Activated T-helper 1 cell treated with anti-CD3 and anti-CD28 coated beads, Interleukin-12 subunit alpha, Interleukin-12 subunit beta, Interleukin-2, Interleukin-4 antibody, amounts not matched to agents 30 ng/mL and 10 ng/mL and 1 ng/mL, durations not matched to agents 14 hours and 24 hours and 36 hours (primary cell): Measurements from ENCODE around the gene OSM. TPM values are rescaled to one million over a fixed set of nuclear protein-coding genes. Genes with fewer than 3 reads are reported as not detected.
"Not testable (repeated sequence)": the region's sequence is repeated elsewhere in the genome, so short reads cannot be mapped to it uniquely, and the experiment has no call there.

Source experiments
- DNase-seq: peaks from one replicate; pipeline ENCODE4 v3.0.0; 2021; ENCODE audit warnings: low spot score
- H3K27ac Mint-ChIP-seq: one replicate; pipeline ENCODE4 v1.8.0; 2021; ENCODE audit warnings: mild to moderate bottlenecking, mixed read lengths
- H3K27me3 Mint-ChIP-seq: one replicate; pipeline ENCODE4 v1.8.0; 2022; ENCODE audit warnings: mild to moderate bottlenecking, moderate library complexity, mixed read lengths; ENCODE audit not compliant: insufficient read depth
- H3K36me3 Mint-ChIP-seq: one replicate; pipeline ENCODE4 v1.8.0; 2021; ENCODE audit warnings: low read depth, mixed read lengths
- H3K4me1 Mint-ChIP-seq: one replicate; pipeline ENCODE4 v1.8.0; 2021; ENCODE audit warnings: low read depth, mixed read lengths
- H3K4me3 Mint-ChIP-seq: one replicate; pipeline ENCODE4 v1.8.0; 2021; ENCODE audit warnings: mild to moderate bottlenecking, moderate library complexity, mixed read lengths
- H3K9me3 Mint-ChIP-seq: one replicate; pipeline ENCODE4 v1.8.0; 2021; ENCODE audit warnings: mixed read lengths
- intact Hi-C: fragments of 100-400 bp; cut with micrococcal nuclease; formaldehyde crosslinking; loops from one replicate; pipeline ENCODE4 v1.15.1; 2024
- total RNA-seq: library from RNA; stranded (reverse); gene quantifications from 2 replicates; pipeline ENCODE4 v1.2.3, GENCODE V29; 2022

The OSM gene
- total RNA-seq, 1 donor from 2014 or later: 78.3 TPM

- no peaks in the 10 kb centered on the region for H3K27me3 Mint-ChIP-seq
- no peaks in the 10 kb centered on the region for H3K9me3 Mint-ChIP-seq
- H3K27ac Mint-ChIP-seq: peak overlapping the region; percentile 75
- H3K4me3 Mint-ChIP-seq: peak overlapping the region; percentile 76
- H3K36me3 Mint-ChIP-seq: peaks cover 53% of the 10 kb centered on the region
- DNase-seq: no peak
- H3K4me1 Mint-ChIP-seq: peaks cover 65% of the 10 kb centered on the region
- intact Hi-C loops: no loop called here
Measured at GRCh38 chr22:30240541-30241417, 25.9 kb downstream of the OSM start.

GRCh38 chr22:30239488-30240405 is 26.9 kb downstream of the OSM start:
- Mint-ChIP-seq H3K27ac (no peak overlapping the region), H3K9me3 (no peaks in the 10 kb centered on the region), H3K4me1 (peaks cover 55% of the 10 kb centered on the region), H3K4me3 (no peak overlapping the region), H3K27me3 (no peaks in the 10 kb centered on the region), H3K36me3 (peaks cover 44% of the 10 kb centered on the region)
- no peak for DNase-seq
- intact Hi-C loops: no loop called here

- peaks cover 35% of the 10 kb centered on the region for H3K36me3 Mint-ChIP-seq
- H3K4me3 Mint-ChIP-seq: no peak overlapping the region
- H3K9me3 Mint-ChIP-seq: no peaks in the 10 kb centered on the region
- peak overlapping the region; percentile 65 for H3K27ac Mint-ChIP-seq
- DNase-seq: no peak
- peaks cover 46% of the 10 kb centered on the region for H3K4me1 Mint-ChIP-seq
- no peaks in the 10 kb centered on the region for H3K27me3 Mint-ChIP-seq
- intact Hi-C loops: no loop called here
Measured at GRCh38 chr22:30238661-30239487, 27.8 kb downstream of the OSM start.

GRCh38 chr22:30238136-30238535 is 28.5 kb downstream of the OSM start:
- H3K9me3 Mint-ChIP-seq: no peaks in the 10 kb centered on the region
- no peak overlapping the region for H3K4me3 Mint-ChIP-seq
- intact Hi-C loops: no loop called here
- peaks cover 29% of the 10 kb centered on the region for H3K36me3 Mint-ChIP-seq
- H3K4me1 Mint-ChIP-seq: peaks cover 39% of the 10 kb centered on the region
- H3K27me3 Mint-ChIP-seq: no peaks in the 10 kb centered on the region
- peak overlapping the region; percentile 65 for H3K27ac Mint-ChIP-seq
- DNase-seq: no peak

DNA sequence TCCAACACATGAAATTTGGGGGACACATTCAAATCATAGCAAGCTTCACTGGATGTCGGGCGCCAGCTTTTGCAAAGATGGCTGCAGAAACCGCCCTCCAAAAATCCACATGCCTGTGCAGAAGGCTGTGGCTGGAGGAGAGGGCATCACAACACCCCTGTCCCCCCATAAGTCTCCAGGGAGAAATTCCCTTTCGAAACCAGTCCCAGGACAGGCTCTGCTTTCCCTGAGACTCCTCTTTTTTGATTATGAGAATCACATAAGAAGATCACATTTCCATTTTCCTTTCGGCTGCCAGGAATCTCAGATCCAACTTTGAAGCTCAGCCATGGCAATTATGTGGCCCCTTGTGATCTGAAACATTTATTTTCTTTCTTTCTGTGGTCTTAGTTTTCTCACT is 29.8 kb downstream of the OSM start:
- Mint-ChIP-seq H3K9me3 (no peaks in the 10 kb centered on the region), H3K27me3 (no peaks in the 10 kb centered on the region), H3K36me3 (peaks cover 19% of the 10 kb centered on the region), H3K27ac (no peak overlapping the region), H3K4me3 (no peak overlapping the region), H3K4me1 (peaks cover 32% of the 10 kb centered on the region)
- no peak for DNase-seq
- intact Hi-C loops: no loop called here

DNA sequence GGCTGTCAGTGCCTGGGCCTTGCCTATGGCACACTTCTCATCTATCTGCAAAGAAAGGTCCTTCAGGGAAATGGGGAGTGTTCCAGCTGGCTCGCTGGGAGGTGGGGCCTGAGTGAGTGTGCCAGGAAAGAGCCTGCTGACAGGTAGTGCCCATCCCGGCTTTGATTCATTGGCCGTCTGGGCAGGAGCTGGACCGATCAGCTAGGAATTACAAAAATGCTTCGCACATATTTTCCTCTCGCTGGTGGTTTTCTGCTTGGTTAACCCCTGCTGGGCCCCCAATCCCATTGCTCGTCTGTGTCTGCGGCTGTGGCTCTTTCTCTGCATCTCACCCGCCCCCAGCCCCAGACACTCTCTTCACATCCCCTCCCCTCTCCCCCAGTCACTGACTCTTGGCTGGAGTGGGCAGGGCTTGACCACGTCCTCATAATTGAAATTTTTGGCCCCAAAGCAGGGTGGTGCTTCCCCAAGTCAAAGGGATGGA is 30.9 kb downstream of the OSM start:
- no peak for DNase-seq
- Mint-ChIP-seq H3K27ac (no peak overlapping the region), H3K9me3 (no peaks in the 10 kb centered on the region), H3K4me1 (peaks cover 28% of the 10 kb centered on the region), H3K4me3 (no peak overlapping the region), H3K27me3 (no peaks in the 10 kb centered on the region), H3K36me3 (peaks cover 10% of the 10 kb centered on the region)
- intact Hi-C loops: no loop called here

GRCh38 chr22:30234786-30235470 is 31.7 kb downstream of the OSM start:
- intact Hi-C loops: no loop called here
- Mint-ChIP-seq H3K4me1 (peaks cover 25% of the 10 kb centered on the region), H3K9me3 (no peaks in the 10 kb centered on the region), H3K4me3 (no peak overlapping the region), H3K27ac (peak overlapping the region; percentile 31), H3K27me3 (no peaks in the 10 kb centered on the region), H3K36me3 (peaks cover 4% of the 10 kb centered on the region)
- DNase-seq: no peak

DNA sequence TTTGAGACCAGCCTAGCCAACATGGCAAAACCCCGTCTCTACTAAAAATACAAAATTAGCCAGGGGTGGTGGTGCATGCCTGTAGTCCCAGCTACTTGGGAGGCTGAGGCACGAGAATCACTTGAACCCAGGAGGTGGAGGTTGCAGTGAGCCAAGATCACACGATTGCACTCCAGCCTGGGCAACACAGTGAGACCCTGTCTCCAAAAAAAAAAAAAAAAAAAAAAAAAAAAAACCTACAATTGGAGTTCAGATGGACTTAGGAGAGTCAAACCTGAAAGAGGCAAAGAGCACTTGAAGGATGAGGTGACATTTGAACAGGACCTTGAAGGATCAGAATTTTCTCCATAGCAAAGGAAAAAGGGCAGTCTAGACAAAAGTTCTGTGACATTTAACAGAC is 32.3 kb downstream of the OSM start:
- H3K36me3 Mint-ChIP-seq, DNase-seq, intact Hi-C loops, H3K27ac Mint-ChIP-seq, H3K9me3 Mint-ChIP-seq, H3K27me3 Mint-ChIP-seq, H3K4me3 Mint-ChIP-seq: not testable (repeated sequence)
- peaks cover 25% of the 10 kb centered on the region for H3K4me1 Mint-ChIP-seq

DNA sequence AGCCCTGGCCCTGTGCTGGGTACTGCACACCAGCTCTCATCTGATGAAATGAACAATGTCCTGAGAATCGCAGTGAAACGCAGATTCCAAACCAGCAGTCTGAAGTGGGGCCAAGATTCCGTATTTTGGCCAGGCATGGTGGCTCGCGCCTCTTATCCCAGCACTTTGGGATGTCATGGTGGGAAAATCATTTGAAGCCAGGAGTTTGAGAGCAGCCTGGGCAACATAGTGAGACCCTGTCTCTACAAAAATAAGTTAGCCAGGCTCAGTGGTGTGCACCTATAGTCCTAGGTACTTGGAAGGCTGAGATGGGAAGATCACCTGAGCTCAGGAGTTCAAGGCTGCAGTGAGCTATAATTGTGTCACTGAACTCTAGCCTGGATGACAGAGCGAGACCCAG is 33.1 kb downstream of the OSM start:
- intact Hi-C loops: no loop called here
- H3K9me3 Mint-ChIP-seq: no peaks in the 10 kb centered on the region
- H3K4me1 Mint-ChIP-seq: peaks cover 21% of the 10 kb centered on the region
- no peak for DNase-seq
- no peaks in the 10 kb centered on the region for H3K27me3 Mint-ChIP-seq
- H3K36me3 Mint-ChIP-seq: peaks cover 1% of the 10 kb centered on the region
- H3K27ac Mint-ChIP-seq: no peak overlapping the region
- no peak overlapping the region for H3K4me3 Mint-ChIP-seq

- Mint-ChIP-seq H3K9me3 (no peaks in the 10 kb centered on the region), H3K4me3 (no peak overlapping the region), H3K27ac (no peak overlapping the region), H3K27me3 (no peaks in the 10 kb centered on the region), H3K36me3 (no peaks in the 10 kb centered on the region), H3K4me1 (peaks cover 23% of the 10 kb centered on the region)
- intact Hi-C loops: no loop called here
- DNase-seq: no peak
Measured at GRCh38 chr22:30232716-30233218, 33.9 kb downstream of the OSM start.

- Mint-ChIP-seq H3K36me3 (no peaks in the 10 kb centered on the region), H3K27me3 (no peaks in the 10 kb centered on the region), H3K4me1 (peaks cover 25% of the 10 kb centered on the region), H3K27ac (peak overlapping the region; percentile 18), H3K9me3 (no peaks in the 10 kb centered on the region), H3K4me3 (no peak overlapping the region)
- intact Hi-C loops: no loop called here
- no peak for DNase-seq
Measured at GRCh38 chr22:30230787-30231461, 35.7 kb downstream of the OSM start.
